Measurements from ENCODE around the gene FANCC.
"Not testable (repeated sequence)": the region's sequence is repeated elsewhere in the genome, so short reads cannot be mapped to it uniquely, and the experiment has no call there.

The FANCC gene

GRCh38 chr9:95302479-95302878 is 15.0 kb downstream of the FANCC start:
- no peaks in the 10 kb centered on the region for H3K9me3 ChIP-seq (ENCODE audit: control insufficient read depth in 1 of 2, low read length in 2 of 2)
- no peaks in the 10 kb centered on the region for H3K27me3 ChIP-seq (ENCODE audit: low read depth, low read length)
- no peaks in the 10 kb centered on the region for H3K4me1 ChIP-seq (ENCODE audit: control insufficient read depth in 1 of 2, insufficient read depth in 2 of 2, low read length in 2 of 2)
- no peaks in the 10 kb centered on the region for H3K36me3 ChIP-seq (ENCODE audit: control insufficient read depth in 1 of 2, insufficient read depth in 2 of 2, low read length in 2 of 2)
- H3K4me3 ChIP-seq (ENCODE audit: low read depth in 1 of 2, low read length in 2 of 2): no peak overlapping the region
- no peak overlapping the region for H3K27ac ChIP-seq (ENCODE audit: low read length)

- Histone ChIP-seq H3K4me1 (ENCODE audit: control insufficient read depth in 1 of 2, insufficient read depth in 2 of 2, low read length in 2 of 2) (no peaks in the 10 kb centered on the region), H3K4me3 (ENCODE audit: low read depth in 1 of 2, low read length in 2 of 2) (no peak overlapping the region), H3K36me3 (ENCODE audit: control insufficient read depth in 1 of 2, insufficient read depth in 2 of 2, low read length in 2 of 2) (no peaks in the 10 kb centered on the region), H3K27ac (ENCODE audit: low read length) (no peak overlapping the region), H3K27me3 (ENCODE audit: low read depth, low read length) (no peaks in the 10 kb centered on the region), H3K9me3 (ENCODE audit: control insufficient read depth in 1 of 2, low read length in 2 of 2) (no peaks in the 10 kb centered on the region)
These were observed 19.7 kb downstream of the FANCC start for GRCh38 chr9:95297760-95298159.

- H3K27ac ChIP-seq (ENCODE audit: low read length): no peak overlapping the region
- H3K27me3 ChIP-seq (ENCODE audit: low read depth, low read length): no peaks in the 10 kb centered on the region
- H3K4me1 ChIP-seq (ENCODE audit: control insufficient read depth in 1 of 2, insufficient read depth in 2 of 2, low read length in 2 of 2): no peaks in the 10 kb centered on the region
These were observed 20.2 kb downstream of the FANCC start for GRCh38 chr9:95297316-95297715.

GRCh38 chr9:95296761-95297160 is 20.7 kb downstream of the FANCC start:
- no peaks in the 10 kb centered on the region for H3K36me3 ChIP-seq (ENCODE audit: control insufficient read depth in 1 of 2, insufficient read depth in 2 of 2, low read length in 2 of 2)
- no peak overlapping the region for H3K4me3 ChIP-seq (ENCODE audit: low read depth in 1 of 2, low read length in 2 of 2)
- H3K9me3 ChIP-seq (ENCODE audit: control insufficient read depth in 1 of 2, low read length in 2 of 2): no peaks in the 10 kb centered on the region
- H3K4me1 ChIP-seq (ENCODE audit: control insufficient read depth in 1 of 2, insufficient read depth in 2 of 2, low read length in 2 of 2): no peaks in the 10 kb centered on the region
- no peaks in the 10 kb centered on the region for H3K27me3 ChIP-seq (ENCODE audit: low read depth, low read length)
- H3K27ac ChIP-seq (ENCODE audit: low read length): no peak overlapping the region

More at GRCh38 chr9:95297316-95297715, 20.2 kb downstream of the FANCC start:
- Histone ChIP-seq H3K9me3 (ENCODE audit: control insufficient read depth in 1 of 2, low read length in 2 of 2) (no peaks in the 10 kb centered on the region), H3K4me3 (ENCODE audit: low read depth in 1 of 2, low read length in 2 of 2) (no peak overlapping the region), H3K36me3 (ENCODE audit: control insufficient read depth in 1 of 2, insufficient read depth in 2 of 2, low read length in 2 of 2) (no peaks in the 10 kb centered on the region)

GRCh38 chr9:95293296-95293695 is 24.2 kb downstream of the FANCC start:
- H3K4me3 ChIP-seq (ENCODE audit: low read depth in 1 of 2, low read length in 2 of 2): not testable (repeated sequence)

GRCh38 chr9:95292226-95292625 is 25.3 kb downstream of the FANCC start:
- Histone ChIP-seq H3K36me3 (ENCODE audit: control insufficient read depth in 1 of 2, insufficient read depth in 2 of 2, low read length in 2 of 2) (no peaks in the 10 kb centered on the region), H3K4me1 (ENCODE audit: control insufficient read depth in 1 of 2, insufficient read depth in 2 of 2, low read length in 2 of 2) (no peaks in the 10 kb centered on the region), H3K27me3 (ENCODE audit: low read depth, low read length) (no peaks in the 10 kb centered on the region), H3K27ac (ENCODE audit: low read length) (no peak overlapping the region), H3K4me3 (ENCODE audit: low read depth in 1 of 2, low read length in 2 of 2) (no peak overlapping the region), H3K9me3 (ENCODE audit: control insufficient read depth in 1 of 2, low read length in 2 of 2) (no peaks in the 10 kb centered on the region)

More at GRCh38 chr9:95293296-95293695, 24.2 kb downstream of the FANCC start:
- not testable (repeated sequence) for H3K9me3 ChIP-seq (ENCODE audit: control insufficient read depth in 1 of 2, low read length in 2 of 2); H3K27ac ChIP-seq (ENCODE audit: low read length); H3K4me1 ChIP-seq (ENCODE audit: control insufficient read depth in 1 of 2, insufficient read depth in 2 of 2, low read length in 2 of 2); H3K36me3 ChIP-seq (ENCODE audit: control insufficient read depth in 1 of 2, insufficient read depth in 2 of 2, low read length in 2 of 2); H3K27me3 ChIP-seq (ENCODE audit: low read depth, low read length)

- Histone ChIP-seq H3K36me3 (ENCODE audit: control insufficient read depth in 1 of 2, insufficient read depth in 2 of 2, low read length in 2 of 2) (no peaks in the 10 kb centered on the region), H3K9me3 (ENCODE audit: control insufficient read depth in 1 of 2, low read length in 2 of 2) (no peaks in the 10 kb centered on the region), H3K4me1 (ENCODE audit: control insufficient read depth in 1 of 2, insufficient read depth in 2 of 2, low read length in 2 of 2) (no peaks in the 10 kb centered on the region), H3K27ac (ENCODE audit: low read length) (no peak overlapping the region), H3K27me3 (ENCODE audit: low read depth, low read length) (no peaks in the 10 kb centered on the region), H3K4me3 (ENCODE audit: low read depth in 1 of 2, low read length in 2 of 2) (no peak overlapping the region)
These were observed 31.4 kb downstream of the FANCC start for GRCh38 chr9:95286151-95286550.

- Histone ChIP-seq H3K36me3 (ENCODE audit: control insufficient read depth in 1 of 2, insufficient read depth in 2 of 2, low read length in 2 of 2) (no peaks in the 10 kb centered on the region), H3K4me1 (ENCODE audit: control insufficient read depth in 1 of 2, insufficient read depth in 2 of 2, low read length in 2 of 2) (no peaks in the 10 kb centered on the region), H3K27ac (ENCODE audit: low read length) (no peak overlapping the region), H3K4me3 (ENCODE audit: low read depth in 1 of 2, low read length in 2 of 2) (no peak overlapping the region), H3K27me3 (ENCODE audit: low read depth, low read length) (no peaks in the 10 kb centered on the region), H3K9me3 (ENCODE audit: control insufficient read depth in 1 of 2, low read length in 2 of 2) (no peaks in the 10 kb centered on the region)
These were observed 32.2 kb downstream of the FANCC start for GRCh38 chr9:95285307-95285706.

GRCh38 chr9:95284162-95285080 is 33.1 kb downstream of the FANCC start:
- no peaks in the 10 kb centered on the region for H3K4me1 ChIP-seq (ENCODE audit: control insufficient read depth in 1 of 2, insufficient read depth in 2 of 2, low read length in 2 of 2)
- H3K27ac ChIP-seq (ENCODE audit: low read length): no peak overlapping the region
- no peaks in the 10 kb centered on the region for H3K9me3 ChIP-seq (ENCODE audit: control insufficient read depth in 1 of 2, low read length in 2 of 2)
- H3K4me3 ChIP-seq (ENCODE audit: low read depth in 1 of 2, low read length in 2 of 2): no peak overlapping the region
- no peaks in the 10 kb centered on the region for H3K27me3 ChIP-seq (ENCODE audit: low read depth, low read length)
- no peaks in the 10 kb centered on the region for H3K36me3 ChIP-seq (ENCODE audit: control insufficient read depth in 1 of 2, insufficient read depth in 2 of 2, low read length in 2 of 2)

GRCh38 chr9:95283673-95284072 is 33.8 kb downstream of the FANCC start:
- H3K36me3 ChIP-seq (ENCODE audit: control insufficient read depth in 1 of 2, insufficient read depth in 2 of 2, low read length in 2 of 2): no peaks in the 10 kb centered on the region
- no peaks in the 10 kb centered on the region for H3K4me1 ChIP-seq (ENCODE audit: control insufficient read depth in 1 of 2, insufficient read depth in 2 of 2, low read length in 2 of 2)
- H3K27me3 ChIP-seq (ENCODE audit: low read depth, low read length): no peaks in the 10 kb centered on the region
- H3K4me3 ChIP-seq (ENCODE audit: low read depth in 1 of 2, low read length in 2 of 2): no peak overlapping the region
- no peak overlapping the region for H3K27ac ChIP-seq (ENCODE audit: low read length)
- H3K9me3 ChIP-seq (ENCODE audit: control insufficient read depth in 1 of 2, low read length in 2 of 2): no peaks in the 10 kb centered on the region

- no peak overlapping the region for H3K27ac ChIP-seq (ENCODE audit: low read length)
- no peaks in the 10 kb centered on the region for H3K27me3 ChIP-seq (ENCODE audit: low read depth, low read length)
- H3K4me3 ChIP-seq (ENCODE audit: low read depth in 1 of 2, low read length in 2 of 2): no peak overlapping the region
- no peaks in the 10 kb centered on the region for H3K4me1 ChIP-seq (ENCODE audit: control insufficient read depth in 1 of 2, insufficient read depth in 2 of 2, low read length in 2 of 2)
- H3K36me3 ChIP-seq (ENCODE audit: control insufficient read depth in 1 of 2, insufficient read depth in 2 of 2, low read length in 2 of 2): no peaks in the 10 kb centered on the region
- no peaks in the 10 kb centered on the region for H3K9me3 ChIP-seq (ENCODE audit: control insufficient read depth in 1 of 2, low read length in 2 of 2)
These were observed 35.2 kb downstream of the FANCC start for GRCh38 chr9:95282332-95282731.

GRCh38 chr9:95280745-95281144 is 36.8 kb downstream of the FANCC start:
- no peaks in the 10 kb centered on the region for H3K27me3 ChIP-seq (ENCODE audit: low read depth, low read length)
- no peaks in the 10 kb centered on the region for H3K36me3 ChIP-seq (ENCODE audit: control insufficient read depth in 1 of 2, insufficient read depth in 2 of 2, low read length in 2 of 2)
- no peaks in the 10 kb centered on the region for H3K9me3 ChIP-seq (ENCODE audit: control insufficient read depth in 1 of 2, low read length in 2 of 2)
- no peak overlapping the region for H3K4me3 ChIP-seq (ENCODE audit: low read depth in 1 of 2, low read length in 2 of 2)
- H3K4me1 ChIP-seq (ENCODE audit: control insufficient read depth in 1 of 2, insufficient read depth in 2 of 2, low read length in 2 of 2): no peaks in the 10 kb centered on the region
- H3K27ac ChIP-seq (ENCODE audit: low read length): no peak overlapping the region
